Pons (tissue), 1 donor: ENCODE results near the gene MTREX.
A peak's percentile ranks its signal among the peaks of the same experiment; 100 is the strongest.

ENCODE experiments used
- DNase-seq: peaks from one replicate; pipeline ENCODE4 v3.0.0-alpha.2; 2016; ENCODE audit warnings: low spot score

The MTREX gene

DNA sequence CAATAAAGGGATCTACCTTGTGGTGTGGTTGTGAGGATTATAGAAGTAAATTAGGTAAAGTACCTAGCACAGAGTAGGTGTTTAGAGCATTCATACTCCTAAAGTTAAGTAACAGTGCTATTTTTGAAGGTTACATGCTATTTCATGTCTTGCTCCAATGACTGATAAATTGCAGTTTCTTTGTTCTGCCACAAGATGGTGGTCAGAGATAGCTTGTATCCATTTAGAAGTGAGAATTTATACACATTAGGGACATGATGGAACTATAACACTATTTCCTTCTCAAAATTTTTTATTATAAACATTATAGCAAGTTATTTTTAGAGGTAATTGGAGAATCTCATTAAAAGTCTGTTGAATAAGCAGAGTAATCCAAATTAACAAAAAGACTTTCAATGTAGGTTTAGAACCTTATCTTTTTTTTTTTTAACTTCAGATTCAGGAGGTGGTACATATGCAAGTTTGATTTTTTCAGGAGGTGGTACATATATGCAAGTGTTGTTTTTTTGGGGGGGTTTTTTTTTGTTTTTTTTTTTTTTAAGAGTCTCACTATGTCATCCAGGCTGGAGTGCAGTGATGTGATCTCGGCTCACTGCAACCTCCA, 17.1 kb downstream of the MTREX start:
- peak; percentile 74 for DNase-seq

DNA sequence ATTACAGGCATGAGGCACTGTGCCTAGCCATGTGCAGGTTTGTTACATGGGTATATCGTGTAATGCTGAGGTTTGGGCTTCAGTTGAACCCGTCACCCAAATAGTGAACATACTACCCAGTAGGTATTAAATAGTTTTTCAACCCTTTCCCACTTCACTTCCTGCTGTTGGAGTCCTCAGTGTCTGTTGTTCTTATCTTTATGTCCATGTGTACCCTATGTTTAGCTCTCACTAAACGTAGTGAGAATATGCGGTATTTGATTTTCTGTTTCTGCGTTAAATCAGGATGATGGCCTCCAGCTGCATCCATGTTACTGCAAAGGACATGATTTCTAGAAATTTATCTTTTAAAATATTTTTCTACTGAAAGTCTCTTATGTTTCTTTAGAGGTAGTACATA, 17.8 kb downstream of the MTREX start:
- DNase-seq: no peak

DNA sequence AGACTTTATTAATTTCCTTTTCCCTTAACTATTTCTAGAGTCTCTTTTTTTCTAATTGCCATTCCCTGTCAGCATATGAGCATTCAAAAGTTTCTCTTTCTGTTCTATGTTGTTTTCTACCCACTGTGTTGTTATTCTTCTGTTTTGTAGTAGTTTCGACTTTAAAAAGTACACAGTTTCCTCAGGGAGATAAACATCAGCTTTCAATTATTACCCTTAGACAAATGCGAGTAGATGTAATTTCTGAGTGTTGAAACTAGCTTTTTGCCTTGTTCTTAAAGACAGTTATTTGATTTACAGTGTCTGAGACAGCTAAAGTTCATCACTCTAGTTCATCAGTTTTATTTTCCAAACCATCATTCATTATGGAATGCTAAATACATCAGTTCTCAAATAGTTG, 19.5 kb downstream of the MTREX start:
- DNase-seq: no peak

DNA sequence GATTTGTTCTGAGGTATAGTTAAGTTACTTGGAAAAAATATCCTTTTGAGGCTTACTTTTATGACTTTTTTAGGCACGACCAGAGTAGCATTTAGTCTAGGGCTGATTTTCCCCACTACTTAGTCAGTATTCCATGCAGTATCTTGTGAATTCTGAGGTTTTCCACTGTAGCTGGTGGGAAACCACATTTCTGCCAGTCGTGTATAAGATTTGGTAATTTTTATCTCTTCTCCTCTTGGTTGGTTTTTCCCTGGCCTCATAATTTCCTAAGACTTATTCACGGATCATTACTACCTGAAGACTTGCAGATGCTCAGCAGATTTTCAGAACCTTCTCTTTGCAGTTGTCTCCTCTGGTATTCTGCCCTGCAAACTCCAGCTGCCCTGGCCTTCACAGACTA, 23.5 kb downstream of the MTREX start:
- DNase-seq: no peak

DNA sequence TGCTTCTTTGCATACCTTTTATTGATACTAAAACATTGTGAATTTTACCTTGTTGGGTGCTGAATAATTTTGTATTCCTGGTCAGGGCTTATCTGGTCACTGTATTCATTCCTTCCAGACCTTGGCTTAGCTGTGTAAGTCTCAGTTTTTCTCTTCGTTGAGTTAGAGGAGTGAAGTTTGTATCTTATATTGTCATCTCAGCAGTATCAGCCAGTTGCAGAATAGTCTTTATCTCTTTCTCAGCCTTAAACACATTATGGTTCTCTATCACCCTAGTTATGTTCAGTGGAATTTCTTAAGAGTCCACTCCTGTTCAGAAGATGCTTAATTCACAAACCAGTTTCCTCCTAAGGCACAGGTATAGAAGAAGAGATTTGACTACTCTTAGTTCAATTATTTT, 25.2 kb downstream of the MTREX start:
- DNase-seq: no peak

DNA sequence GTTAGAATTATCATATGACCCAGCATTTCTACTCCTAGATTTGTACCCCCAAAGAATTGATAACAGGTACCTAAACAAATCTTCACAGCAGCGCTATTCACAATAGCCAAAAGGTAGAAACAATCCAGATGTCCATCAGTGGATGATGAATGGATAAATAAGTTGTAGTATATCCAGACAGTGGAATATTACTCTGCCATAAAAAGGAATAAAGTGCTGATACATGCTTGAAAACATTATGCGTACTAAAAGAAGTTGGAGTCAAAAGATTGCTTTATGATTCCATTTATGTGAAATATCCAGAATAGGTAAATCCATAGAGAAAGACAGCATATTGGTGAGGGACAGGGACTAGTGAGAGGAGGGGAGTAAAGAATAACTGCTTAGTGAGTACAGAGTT, 26.0 kb downstream of the MTREX start:
- no peak for DNase-seq

DNA sequence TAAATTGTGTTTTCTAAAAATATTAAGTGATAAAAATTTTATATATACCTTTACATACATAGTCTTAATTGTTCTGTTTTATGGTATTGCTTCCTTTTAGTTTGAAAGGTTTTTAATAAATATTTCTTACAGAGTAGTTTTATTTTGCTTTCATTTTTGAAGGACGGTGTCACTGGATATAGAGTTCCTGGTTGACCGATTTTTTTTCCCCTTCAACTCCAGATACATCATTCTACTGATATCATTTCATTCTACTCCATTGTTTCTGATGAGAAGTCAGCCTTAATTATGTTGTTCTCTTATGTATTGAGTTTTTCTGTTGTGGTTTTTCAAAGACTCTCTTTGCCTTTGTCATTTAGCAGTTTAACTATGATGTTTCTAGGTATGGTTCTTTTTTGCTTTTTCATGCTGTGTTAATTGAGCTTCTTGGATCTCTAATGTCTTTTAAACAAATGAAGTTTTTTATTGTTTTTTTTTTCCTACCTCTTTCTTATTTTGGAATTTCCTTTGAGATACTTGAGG, 30.4 kb downstream of the MTREX start:
- no peak for DNase-seq

DNA sequence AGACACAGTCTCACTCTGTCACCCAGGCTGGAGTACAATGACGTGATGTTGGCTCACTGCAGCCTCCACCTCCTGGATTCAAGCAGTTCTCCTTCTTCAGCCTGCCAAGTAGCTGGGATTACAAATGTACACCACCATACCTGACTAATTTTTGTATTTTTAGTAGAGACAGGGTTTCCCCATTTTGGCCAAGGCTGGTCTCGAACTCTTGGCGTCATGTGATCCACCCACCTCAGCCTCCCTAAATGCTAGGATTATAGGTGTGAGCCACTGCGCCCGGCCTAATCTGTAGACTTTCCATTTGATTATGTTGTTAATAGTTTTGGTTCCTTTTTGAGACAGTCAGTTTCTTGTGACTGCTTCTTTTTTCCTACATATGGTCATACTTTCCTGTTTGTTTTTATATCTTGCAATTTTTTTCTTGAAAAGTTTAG, 31.0 kb downstream of the MTREX start:
- DNase-seq: no peak

DNA sequence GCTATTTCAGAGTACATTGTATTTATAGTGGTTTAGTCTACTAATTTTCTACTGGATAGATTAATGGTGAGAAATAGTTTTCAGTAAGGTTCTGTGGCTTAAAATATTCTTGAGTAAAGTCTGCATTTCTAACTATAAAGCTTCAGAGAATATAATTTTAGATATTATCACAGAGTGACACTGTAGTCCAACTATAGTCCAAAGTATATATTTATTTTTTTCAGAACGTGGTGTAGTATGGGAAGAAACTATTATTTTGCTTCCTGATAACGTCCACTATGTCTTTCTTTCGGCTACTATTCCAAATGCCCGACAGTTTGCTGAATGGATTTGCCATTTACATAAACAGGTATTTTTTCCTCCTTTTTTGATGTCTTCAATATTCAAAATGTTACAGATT, 35.3 kb downstream of the MTREX start:
- DNase-seq: no peak

DNA sequence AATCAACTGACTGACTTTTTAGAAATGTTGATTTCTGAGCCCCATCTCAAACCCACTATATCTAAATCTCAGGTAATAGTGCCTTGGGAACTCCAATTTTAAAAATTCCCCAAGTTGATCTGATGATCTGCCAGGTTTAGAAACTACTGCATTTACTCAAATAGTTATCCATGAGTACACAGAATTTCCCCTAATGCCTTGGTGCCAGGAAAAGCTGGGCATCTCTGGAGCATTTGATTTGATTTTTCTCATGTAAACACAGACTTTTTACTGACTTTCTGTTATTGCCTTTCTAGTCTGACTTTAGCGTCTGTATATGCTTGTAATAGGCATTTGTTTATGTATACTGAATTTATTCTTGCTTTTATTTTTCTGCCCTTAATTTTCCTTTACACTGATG, 35.8 kb downstream of the MTREX start:
- no peak for DNase-seq

DNA sequence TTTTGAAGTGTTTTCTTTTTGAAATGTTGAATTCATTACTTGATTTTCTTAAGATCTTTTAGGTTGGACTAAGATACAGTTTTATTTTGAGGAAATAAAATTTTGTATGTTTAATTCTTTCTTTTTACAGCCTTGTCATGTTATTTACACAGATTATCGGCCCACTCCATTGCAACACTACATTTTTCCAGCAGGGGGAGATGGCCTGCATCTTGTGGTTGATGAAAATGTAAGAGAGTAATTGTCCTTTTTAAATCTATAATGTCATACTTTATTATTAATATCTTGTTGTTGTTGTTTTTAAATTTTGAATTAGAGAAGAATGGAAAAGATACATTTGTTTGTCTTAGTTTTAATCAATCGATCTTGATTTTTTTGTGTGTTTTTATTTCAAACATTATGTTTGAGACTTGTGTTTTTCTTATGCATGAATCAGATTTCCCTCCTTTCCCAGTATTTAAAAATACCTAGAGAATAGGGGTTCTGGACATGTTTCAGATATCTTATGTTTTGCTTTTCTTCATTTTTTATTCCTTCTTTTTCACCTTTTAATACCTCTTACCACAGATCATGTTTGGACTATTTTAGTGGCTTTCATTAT, 36.7 kb downstream of the MTREX start:
- DNase-seq: peak; percentile 71

DNA sequence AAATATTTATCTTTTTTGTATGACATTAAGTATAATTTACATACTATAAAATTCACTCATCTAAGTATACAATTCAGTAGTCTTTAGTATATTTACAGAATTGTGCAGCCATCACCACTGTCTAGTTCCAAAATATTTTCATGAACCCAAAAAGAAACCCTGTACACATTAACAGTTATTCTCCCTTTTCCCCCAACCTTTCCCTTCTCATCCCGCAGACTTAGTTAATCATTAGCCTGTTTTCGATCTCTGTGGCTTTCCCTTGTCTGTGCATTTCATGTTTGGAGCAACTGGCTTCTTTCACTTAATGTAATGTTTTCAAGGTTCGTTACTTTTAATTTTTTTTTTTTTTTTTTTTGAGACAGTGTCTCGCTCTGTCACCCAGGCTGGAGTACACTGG, 37.5 kb downstream of the MTREX start:
- no peak for DNase-seq

DNA sequence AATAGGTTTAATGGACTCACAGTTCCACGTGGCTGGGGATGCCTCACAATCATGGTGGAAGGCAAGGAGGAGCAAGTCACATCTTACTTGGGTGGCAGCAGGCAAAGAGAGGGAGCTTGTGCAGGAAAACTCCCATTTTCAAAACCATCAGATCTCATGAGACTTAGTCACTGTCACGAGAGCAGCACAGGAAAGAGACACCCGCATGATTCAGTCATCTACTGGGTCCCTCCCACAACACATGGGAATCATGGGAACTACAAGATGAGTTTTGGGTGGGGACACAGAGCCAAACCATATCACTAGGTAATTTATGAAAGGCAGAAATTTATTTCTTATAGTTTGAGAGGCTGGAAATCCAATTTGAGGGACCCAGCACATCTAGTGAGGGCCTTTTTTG, 40.0 kb downstream of the MTREX start:
- DNase-seq: no peak

DNA sequence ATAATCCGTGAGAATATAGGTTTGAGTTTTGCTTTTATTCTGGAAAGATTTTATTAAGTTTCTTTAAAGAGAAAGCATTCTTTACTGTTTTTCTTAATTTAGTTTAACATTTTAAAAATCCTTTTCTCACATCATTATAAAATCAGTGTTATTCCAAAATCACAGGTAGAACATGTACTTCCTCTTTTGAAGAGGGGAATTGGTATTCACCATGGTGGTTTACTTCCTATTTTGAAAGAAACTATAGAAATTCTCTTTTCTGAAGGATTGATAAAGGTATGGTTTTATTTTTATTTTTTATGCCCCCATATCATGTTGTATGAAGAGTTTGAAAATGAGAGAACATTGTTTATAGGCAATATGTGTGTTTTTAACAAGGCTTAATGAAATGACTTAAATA, 43.0 kb downstream of the MTREX start:
- DNase-seq: no peak

DNA sequence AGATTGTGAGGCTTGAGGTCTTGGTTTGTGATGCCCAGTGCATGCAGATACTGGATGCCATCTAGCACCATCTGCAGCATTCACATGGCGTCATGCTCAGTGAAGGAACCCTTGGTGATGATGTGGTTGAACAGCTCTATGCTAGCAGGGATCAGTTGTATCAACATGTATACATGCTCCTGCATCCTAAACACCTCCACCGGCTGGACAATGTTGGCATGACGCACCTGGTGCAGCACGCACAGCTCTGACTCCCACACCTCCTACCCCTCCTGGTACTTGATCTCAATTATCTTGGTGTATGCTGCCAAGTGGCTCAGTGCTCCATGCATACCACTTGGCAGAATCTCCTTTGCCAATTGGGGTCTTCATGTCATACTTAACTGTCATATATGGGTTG, 49.1 kb downstream of the MTREX start:
- DNase-seq: no peak

DNA sequence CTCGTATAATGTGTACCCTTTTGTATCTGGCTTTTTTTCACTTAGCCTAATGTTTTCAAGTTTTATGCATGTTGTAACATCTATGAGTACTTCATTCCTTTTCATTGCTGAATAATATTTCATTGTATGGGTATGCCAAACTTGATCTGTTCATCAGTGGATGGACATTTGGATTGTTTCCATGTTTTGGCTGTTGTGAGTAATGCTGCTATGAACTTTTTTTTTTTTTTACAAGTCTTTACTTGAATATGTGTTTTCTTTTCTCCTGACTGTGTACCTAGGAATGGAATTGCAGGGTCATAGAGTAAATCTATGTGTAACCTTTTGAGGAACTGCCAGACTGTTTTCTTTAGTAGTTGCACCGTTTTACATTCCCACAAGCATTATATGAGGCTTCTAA, 52.4 kb downstream of the MTREX start:
- DNase-seq: no peak

DNA sequence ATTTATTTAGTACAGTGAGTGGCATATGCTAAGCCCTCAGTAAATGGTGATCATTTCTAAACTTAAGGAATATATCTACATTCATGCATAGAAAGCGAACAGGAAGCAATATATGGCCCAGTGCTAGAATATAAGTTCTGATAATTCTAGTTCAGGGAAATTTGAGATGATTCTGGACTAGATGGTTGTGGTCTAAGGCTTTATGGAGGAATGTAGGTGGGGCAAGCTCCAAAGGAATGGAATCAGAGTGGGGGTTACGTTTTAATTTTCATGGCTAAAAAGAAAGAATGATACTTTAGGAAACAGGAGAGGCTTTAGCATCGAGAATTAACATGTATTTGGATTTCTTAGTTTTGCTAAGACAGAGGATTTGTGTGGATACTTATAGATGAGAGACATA, 56.1 kb downstream of the MTREX start:
- no peak for DNase-seq

DNA sequence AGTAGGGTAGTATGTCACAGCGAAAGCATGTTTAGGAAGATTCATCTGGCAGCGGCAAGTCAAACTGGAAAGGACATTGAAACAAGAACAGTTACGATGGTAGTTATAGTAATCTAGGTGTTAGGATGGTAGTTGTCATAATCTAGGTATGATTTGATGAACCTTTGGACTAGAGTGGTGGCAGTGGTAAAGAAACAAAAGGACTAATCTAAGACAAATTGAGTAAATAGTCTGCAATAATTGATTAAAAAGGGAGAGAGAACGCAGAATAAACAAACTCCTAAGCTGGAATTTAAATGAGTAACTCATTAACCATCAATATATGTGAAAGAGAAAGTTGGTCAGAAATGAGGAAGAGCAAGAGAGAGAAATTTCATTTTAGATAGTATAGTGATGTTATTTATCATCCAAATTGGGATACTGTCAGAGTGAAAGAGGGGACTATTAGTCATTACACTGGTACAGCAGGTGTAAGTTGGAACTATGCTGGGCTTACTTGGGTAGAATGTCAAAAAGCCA, 56.8 kb downstream of the MTREX start:
- DNase-seq: no peak

DNA sequence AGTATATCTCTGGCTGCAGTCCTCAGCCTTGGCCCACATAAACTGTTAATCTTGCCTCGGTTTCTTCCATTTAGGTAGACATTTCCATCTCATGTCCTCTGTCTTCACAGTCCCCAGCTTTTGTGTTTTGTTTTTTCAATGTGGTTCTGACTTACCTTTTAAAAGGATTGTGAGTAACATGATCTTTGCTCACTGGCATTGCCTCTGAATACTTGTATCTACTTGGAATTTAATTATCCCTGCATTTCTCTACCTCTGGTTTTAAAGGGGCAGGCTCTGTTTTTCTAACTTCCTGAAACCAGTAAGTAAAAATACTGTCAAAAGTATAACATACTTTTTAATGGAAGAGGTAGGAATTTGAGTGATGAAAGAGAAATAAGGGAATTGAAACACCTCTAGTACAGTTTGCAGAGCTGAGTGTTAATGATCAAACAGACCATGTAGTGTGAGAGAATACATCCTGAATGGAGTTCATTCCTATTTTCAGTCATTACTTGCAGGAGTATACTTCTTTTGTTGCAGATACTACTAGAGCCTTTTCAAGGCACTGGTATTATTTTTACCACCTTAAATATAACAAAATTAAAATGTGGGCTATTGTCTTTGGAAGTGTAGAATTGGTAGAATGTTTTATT, 62.6 kb downstream of the MTREX start:
- no peak for DNase-seq

DNA sequence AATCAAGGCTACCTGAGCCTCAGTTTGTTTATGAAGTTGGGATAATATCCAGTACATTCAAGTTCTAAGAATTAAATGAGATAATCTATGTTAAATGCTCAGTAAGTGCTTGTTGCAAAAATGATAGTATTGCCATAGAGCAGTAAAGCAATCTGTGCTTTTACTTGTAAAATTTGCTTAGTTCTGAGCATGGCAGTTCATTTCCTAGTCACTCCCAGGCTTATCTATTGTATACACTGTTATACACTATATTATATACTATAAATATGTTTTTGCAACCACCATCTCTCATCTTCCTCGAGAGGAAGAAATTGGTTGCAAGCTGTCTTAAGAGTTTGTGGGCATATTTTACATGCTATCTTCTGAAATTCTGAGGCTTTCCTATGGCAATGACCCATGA, 63.4 kb downstream of the MTREX start:
- DNase-seq: no peak

DNA sequence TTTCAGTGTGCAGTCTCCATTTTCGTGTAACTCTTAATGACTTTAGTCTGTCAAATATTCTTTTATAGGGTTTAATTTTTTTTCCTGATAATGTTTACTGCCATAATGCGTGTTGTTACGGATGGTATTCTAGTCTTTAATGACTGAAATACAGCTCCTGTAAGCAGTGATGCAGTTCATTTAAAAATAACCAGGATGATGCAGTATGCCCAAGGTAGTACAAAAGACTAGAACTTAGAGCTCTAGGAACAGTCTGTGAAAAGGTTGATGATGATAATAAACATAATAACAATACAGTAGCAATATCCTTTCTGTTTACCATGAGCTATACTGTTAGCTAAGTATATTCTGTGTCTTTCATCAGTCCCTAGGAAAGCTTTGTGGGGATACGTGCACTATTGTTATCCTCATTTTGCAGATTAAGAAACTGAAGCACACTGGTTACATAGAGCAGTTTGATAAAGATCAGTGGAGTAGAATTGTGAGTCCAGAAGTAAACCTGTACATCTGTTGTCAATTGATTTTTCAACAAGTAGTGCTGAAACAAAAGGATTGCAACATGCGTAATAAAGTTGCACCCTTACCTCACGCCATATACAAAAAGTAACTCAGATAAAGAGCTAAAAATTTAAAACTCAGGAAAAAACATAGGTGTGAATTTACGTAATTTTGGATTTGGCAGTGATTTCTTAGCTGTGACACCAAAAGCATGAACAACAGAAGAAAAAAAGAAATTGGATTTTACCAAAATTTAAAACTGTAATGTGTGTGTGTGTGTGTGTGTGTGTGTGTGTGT, 64.5 kb downstream of the MTREX start:
- DNase-seq: no peak

DNA sequence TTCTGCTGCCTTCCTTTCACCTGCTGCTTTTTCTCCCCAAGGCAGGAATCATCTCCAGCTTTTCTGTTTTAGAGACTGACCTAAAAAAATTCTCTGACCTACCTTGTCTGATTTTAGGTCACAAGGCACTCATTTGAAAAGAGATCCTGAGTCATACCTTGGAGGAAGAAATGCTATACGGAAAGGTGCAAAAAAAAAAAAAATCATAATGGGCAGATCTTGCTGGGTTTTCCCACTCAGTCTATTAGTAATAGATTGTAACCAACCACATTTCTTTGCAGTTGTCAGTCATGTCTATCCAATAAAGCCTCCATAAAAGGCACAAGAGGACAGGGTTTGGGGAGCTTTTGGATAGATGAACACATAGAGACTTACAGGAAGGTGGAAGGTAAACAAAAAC, 70.0 kb downstream of the MTREX start:
- no peak for DNase-seq

DNA sequence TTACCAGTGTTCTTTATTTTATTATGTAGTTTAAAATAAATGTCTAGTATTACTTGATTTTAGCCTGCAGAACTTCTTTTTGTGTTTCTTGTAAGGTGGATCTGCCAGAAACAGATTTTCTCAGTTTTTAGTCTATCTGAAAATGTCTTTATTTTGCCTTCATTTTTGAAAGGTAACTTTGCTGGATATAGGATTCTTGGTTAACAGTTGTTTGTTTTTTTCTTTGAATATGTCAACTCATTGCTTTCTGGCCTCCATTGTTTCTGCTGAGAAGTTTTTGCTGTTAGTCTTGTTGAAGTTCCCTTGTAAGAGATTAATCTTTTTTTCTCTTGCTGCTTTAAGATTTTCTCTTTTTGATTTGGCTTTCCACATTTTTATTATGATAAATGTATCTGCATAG, 75.5 kb downstream of the MTREX start:
- DNase-seq: no peak
